Testis (tissue), 2 donors: Measurements from ENCODE around the gene GNLY.

Experiments
- CTCF ChIP-seq, 3 experiments: fragments of 450-650 bp in 2 of 3; fragments of 200-600 bp in 1 of 3; sonication (generic) in 1 of 3; IDR thresholded peaks; one replicate each; pipeline ENCODE4 v1.5.1; 2016 to 2019; ENCODE audit warnings: antibody characterized with exemption in 3 of 3, mild to moderate bottlenecking in 2 of 3, moderate library complexity in 1 of 3
- POLR2A ChIP-seq: fragments of 450-650 bp; IDR thresholded peaks from one replicate; pipeline ENCODE4 v1.6.1; 2017; ENCODE audit warnings: antibody characterized with exemption, mild to moderate bottlenecking, moderate library complexity

GRCh38 chr2:85703329-85703728 is 9.2 kb downstream of the GNLY start:
- TF ChIP-seq CTCF (IDR thresholded peaks at IDR 0.05) (no peak), POLR2A (no peak)
